BJ (cell line): ENCODE data around the gene FBXO11. TPM values are rescaled to one million over a fixed set of nuclear protein-coding genes. Genes with fewer than 3 reads are reported as not detected.

Source experiments
- CTCF ChIA-PET: fragments of 350-600 bp; formaldehyde crosslinking; extraction: SDS; loops from one replicate; lab custom pipeline; 2021; ENCODE audit warnings: antibody characterized with exemption, inconsistent platforms; lab: Yijun Ruan, JAX
- POLR2A ChIA-PET: fragments of 300-600 bp; sonication (Branson Sonifier 250); formaldehyde crosslinking; extraction: SDS; loops from one replicate; lab custom pipeline; 2021; ENCODE audit warnings: antibody characterized with exemption; lab: Charles Lee
- DNase-seq: peaks from one replicate; pipeline ENCODE4 v3.0.0-alpha.2; 2011; ENCODE audit warnings: low read depth
- H3K27me3 ChIP-seq: 2 replicates; pipeline ENCODE4 v1.6.0; 2011; ENCODE audit warnings: low read length; ENCODE audit not compliant: control insufficient read depth, insufficient read depth
- H3K36me3 ChIP-seq: 2 replicates; pipeline ENCODE4 v1.5.1; 2011; ENCODE audit warnings: low read length; ENCODE audit not compliant: control insufficient read depth, insufficient read depth
- H3K4me3 ChIP-seq: 2 replicates; pipeline ENCODE4 v1.5.1; 2011; ENCODE audit warnings: low read depth, mild to moderate bottlenecking, control low read depth, low read length
- polyA plus RNA-seq: library from polyadenylated mRNA; depleted of rRNA; stranded (reverse); fragments of >200 nt; gene quantifications from 2 replicates; pipeline ENCODE4 v1.2.3, GENCODE V29; 2011
- TF ChIP-seq, protein P1 (sequence below): IDR thresholded peaks from 2 replicates; pipeline ENCODE4 v1.5.1; 2011; ENCODE audit warnings: low read depth, mild to moderate bottlenecking, control low read depth, inconsistent platforms, low read length, moderate library complexity; ENCODE audit not compliant: insufficient read depth

The FBXO11 gene
- polyA plus RNA-seq, 1 experiment = 21.5 TPM

DNA sequence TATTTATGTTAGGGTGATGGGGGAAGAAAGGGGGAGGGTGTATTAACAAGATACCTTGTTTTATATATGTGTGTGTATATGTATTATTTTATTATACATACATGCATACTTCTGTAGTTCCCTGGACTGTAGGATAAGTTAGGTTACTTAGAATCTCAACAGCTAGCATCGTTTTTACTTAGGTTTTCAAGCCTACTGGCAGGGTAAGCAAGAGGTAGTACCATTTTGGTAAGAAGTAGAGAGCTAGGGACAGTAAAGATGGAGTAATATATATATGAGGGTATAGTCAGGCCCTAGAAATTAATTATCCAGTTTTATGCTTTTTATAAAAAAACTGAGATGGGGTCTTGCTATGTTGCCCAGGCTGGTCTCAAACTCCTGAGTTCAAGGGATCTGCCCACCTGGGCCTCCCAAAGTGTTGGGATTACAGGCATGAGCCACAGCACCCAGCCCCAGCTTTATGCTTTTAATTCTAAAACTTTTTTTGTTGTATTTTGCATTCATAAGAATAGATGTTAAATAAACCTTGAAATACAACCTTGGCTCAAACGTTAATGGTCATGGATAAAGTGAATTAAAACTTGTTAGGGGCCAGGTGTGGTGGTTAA is 110.1 kb downstream of the FBXO11 start:
- Histone ChIP-seq H3K27me3 (no peaks in the 10 kb centered on the region), H3K36me3 (peaks cover 18% of the 10 kb centered on the region), H3K4me3 (no peak overlapping the region)
- CTCF ChIA-PET = no interaction called here
- TF ChIP-seq, protein P1, sequence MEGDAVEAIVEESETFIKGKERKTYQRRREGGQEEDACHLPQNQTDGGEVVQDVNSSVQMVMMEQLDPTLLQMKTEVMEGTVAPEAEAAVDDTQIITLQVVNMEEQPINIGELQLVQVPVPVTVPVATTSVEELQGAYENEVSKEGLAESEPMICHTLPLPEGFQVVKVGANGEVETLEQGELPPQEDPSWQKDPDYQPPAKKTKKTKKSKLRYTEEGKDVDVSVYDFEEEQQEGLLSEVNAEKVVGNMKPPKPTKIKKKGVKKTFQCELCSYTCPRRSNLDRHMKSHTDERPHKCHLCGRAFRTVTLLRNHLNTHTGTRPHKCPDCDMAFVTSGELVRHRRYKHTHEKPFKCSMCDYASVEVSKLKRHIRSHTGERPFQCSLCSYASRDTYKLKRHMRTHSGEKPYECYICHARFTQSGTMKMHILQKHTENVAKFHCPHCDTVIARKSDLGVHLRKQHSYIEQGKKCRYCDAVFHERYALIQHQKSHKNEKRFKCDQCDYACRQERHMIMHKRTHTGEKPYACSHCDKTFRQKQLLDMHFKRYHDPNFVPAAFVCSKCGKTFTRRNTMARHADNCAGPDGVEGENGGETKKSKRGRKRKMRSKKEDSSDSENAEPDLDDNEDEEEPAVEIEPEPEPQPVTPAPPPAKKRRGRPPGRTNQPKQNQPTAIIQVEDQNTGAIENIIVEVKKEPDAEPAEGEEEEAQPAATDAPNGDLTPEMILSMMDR = no peak
- POLR2A ChIA-PET = no interaction called here
- DNase-seq = no peak

DNA sequence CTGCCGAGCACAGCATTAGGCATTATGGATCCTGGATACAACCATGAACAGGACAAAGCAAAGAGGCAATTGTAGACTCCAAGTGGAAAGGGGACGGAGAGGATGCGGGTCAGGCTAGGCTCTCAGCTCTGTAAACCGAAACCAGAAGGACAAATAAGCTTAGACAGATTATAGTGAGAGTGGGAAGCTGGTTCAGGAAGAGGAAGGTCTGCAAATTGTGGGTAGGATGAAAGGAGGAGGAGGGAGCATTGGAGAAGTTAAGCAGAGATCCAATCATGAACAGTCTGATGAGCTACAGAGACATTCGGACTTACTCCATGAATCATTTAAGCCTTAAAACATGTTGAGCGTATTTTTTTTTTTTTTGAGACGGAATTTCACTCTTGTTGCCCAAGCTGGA is 120.3 kb downstream of the FBXO11 start:
- H3K36me3 ChIP-seq = peaks cover 1% of the 10 kb centered on the region
- POLR2A ChIA-PET = no interaction called here
- CTCF ChIA-PET = interaction anchor here (1.2 kb wide), 1 partner anchor 16 kb away, joined by 3 read pairs; no protein-coding TSS in a partner anchor
- H3K4me3 ChIP-seq = no peak overlapping the region
- TF ChIP-seq, protein P1 = no peak
- H3K27me3 ChIP-seq = no peaks in the 10 kb centered on the region
- no peak for DNase-seq

DNA sequence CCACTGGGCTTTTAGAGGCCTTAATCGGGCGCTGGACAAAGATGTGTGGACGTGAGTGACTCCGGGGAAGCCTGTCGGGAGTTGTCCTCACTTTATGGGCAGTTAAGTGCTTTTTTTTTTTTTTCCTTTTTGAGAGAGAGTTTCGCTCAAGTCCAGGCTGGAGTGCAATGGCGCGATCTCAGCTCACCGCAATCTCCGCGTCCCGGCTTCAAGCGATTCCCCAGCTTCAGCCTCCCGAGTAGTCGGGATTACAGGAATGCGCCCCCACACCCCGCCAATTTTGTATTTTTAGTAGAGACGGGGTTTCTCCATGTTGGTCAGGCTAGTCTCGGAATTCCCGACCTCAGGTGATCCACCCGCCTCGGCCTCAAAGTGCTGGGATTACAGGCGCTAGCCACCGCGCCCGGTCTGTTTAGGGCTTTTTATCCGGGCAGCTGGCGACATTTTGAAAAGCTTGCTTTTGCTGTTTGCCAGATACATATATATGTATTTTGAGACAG is 121.9 kb downstream of the FBXO11 start:
- peak overlapping the region; percentile 89 for H3K4me3 ChIP-seq
- ChIA-PET POLR2A (interaction anchor here (0.8 kb wide), 1 partner anchor 14 kb away, joined by 4 read pairs; no protein-coding TSS in a partner anchor), CTCF (no interaction called here)
- no peaks in the 10 kb centered on the region; the same call in 1 of the 2 replicates for H3K36me3 ChIP-seq
- H3K27me3 ChIP-seq = no peaks in the 10 kb centered on the region
- no peak for DNase-seq
- TF ChIP-seq, protein P1 = no peak

DNA sequence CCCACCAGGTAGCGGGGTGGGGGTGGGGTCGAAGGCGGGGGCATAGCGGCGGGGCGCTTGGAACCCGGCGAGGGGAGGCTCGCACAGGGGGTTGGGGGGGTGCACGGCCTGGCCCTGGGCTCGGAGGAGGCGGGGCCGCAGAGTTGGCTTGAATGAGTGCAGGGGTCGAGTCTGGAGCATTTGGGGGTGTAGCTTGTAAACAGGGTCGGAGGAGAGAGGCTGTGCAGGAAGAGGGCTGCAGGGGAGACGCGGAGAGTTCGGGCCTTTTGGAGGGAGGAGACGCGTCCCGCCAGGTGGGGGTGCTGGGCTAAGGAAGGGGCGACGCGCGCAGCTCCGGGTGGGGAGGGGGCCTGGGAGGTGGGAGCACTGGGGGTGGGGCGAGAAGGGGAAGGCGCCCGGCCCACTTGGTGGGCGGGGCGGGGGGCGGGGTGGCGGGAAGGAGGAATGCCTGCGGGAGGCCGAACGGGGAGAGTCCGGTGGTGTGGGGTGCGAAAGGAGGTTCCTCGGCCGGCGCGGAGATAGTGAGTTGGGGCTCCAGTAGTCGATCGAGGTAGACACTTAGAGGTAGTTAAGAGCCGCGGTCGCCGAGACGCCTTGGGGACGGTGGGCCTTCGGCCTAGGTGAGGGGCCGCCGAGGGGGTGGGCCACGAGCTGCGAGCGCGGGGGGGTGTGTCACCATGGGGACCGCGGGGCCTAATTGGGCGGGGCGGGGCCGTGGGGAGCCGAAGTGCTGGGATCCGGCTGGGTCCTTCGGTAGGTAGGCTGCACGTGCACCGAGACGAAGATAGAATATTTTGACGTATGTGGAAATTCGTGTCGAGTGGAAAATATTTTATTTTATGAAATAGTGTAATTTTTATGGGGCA is 122.6 kb downstream of the FBXO11 start:
- ChIA-PET CTCF (interaction anchor here (0.9 to 2.0 kb wide), 2 partner anchors 347 to 396 kb away, joined by 3 to 9 read pairs; no protein-coding TSS in a partner anchor), POLR2A (interaction anchor here (0.6 to 1.0 kb wide), 3 partner anchors 15 to 123 kb away, joined by 4 to 6 read pairs (median 5); no protein-coding TSS in a partner anchor)
- no peak for DNase-seq
- no peaks in the 10 kb centered on the region; the same call in 1 of the 2 replicates for H3K36me3 ChIP-seq
- TF ChIP-seq, protein P1 = 0 out of 2 replicates have a peak, but pooled peaks have one; percentile 2
- no peaks in the 10 kb centered on the region for H3K27me3 ChIP-seq
- H3K4me3 ChIP-seq = peak overlapping the region; percentile 89
